CD14-positive monocyte (primary cell): ENCODE data around the gene PTCH2. TPM values are rescaled to one million over a fixed set of nuclear protein-coding genes. Genes with fewer than 3 reads are reported as not detected.
A peak's percentile ranks its signal among the peaks of the same experiment; 100 is the strongest.

Experiments
- DNase-seq, 3 donors: peaks; one replicate each; pipeline ENCODE4 v3.0.0-alpha.2; 2011 to 2022
- H2AFZ ChIP-seq: 2 replicates; pipeline ENCODE4 v1.6.0; 2012; ENCODE audit warnings: mild to moderate bottlenecking, low read depth, low read length, inconsistent platforms; ENCODE audit not compliant: insufficient read depth, poor library complexity, severe bottlenecking
- H3K27ac ChIP-seq, 2 donors: 1 replicate in 1 of 2; 2 replicates in 1 of 2; pipeline ENCODE4 v1.5.1; 2012 to 2013; ENCODE audit warnings: low read length in 2 of 2, control low read depth in 1 of 2, inconsistent platforms in 1 of 2, low read depth in 1 of 2, mild to moderate bottlenecking in 1 of 2
- H3K27me3 ChIP-seq, 2 donors: one replicate each; pipeline versions ENCODE4 v1.6.0 to v1.6.1; 2011 to 2013; ENCODE audit warnings: low read length in 2 of 2; ENCODE audit not compliant: control insufficient read depth in 2 of 2, insufficient read depth in 2 of 2
- H3K36me3 ChIP-seq, 2 donors: replicated peaks in 1 of 2; 1 replicate in 1 of 2; 2 replicates in 1 of 2; pipeline versions ENCODE4 v1.5.1 to v1.6.1; 2012 to 2013; ENCODE audit warnings: low read length in 2 of 2, control low read depth in 1 of 2, inconsistent platforms in 1 of 2, mild to moderate bottlenecking in 1 of 2; ENCODE audit not compliant: insufficient read depth in 2 of 2, control insufficient read depth in 1 of 2
- H3K4me1 ChIP-seq, 2 donors: 1 replicate in 1 of 2; 2 replicates in 1 of 2; pipeline versions ENCODE4 v1.5.1 to v1.6.1; 2012 to 2013; ENCODE audit warnings: low read length in 2 of 2, control low read depth in 1 of 2, inconsistent platforms in 1 of 2, mild to moderate bottlenecking in 1 of 2, moderate library complexity in 1 of 2; ENCODE audit not compliant: insufficient read depth in 2 of 2, control insufficient read depth in 1 of 2
- H3K4me2 ChIP-seq: replicated peaks from 2 replicates; pipeline ENCODE3; 2012; ENCODE audit warnings: low read length, moderate library complexity, mild to moderate bottlenecking; ENCODE audit not compliant: poor library complexity, severe bottlenecking; ENCODE audit errors: extremely low read depth
- H3K4me3 ChIP-seq, 3 experiments: fragments of 200-600 bp in 1 of 3; sonication (generic) in 1 of 3; replicated peaks in 1 of 3; 1 replicate in 2 of 3; 2 replicates in 1 of 3; pipeline ENCODE4 v1.5.1; 2011 to 2013; ENCODE audit warnings: low read length in 3 of 3, mild to moderate bottlenecking in 3 of 3, control low read depth in 2 of 3, low read depth in 2 of 3, inconsistent platforms in 1 of 3, moderate library complexity in 1 of 3
- H3K79me2 ChIP-seq: 2 replicates; pipeline ENCODE4 v1.6.0; 2012; ENCODE audit warnings: mild to moderate bottlenecking, control low read depth, inconsistent platforms, low read length, moderate library complexity; ENCODE audit not compliant: insufficient read depth
- H3K9ac ChIP-seq: 2 replicates; pipeline ENCODE4 v1.6.0; 2017; ENCODE audit warnings: low read length, mild to moderate bottlenecking; ENCODE audit not compliant: insufficient read depth, poor library complexity, severe bottlenecking
- H3K9me3 ChIP-seq, 2 donors: replicated peaks in 1 of 2; 1 replicate in 1 of 2; 2 replicates in 1 of 2; pipeline versions ENCODE4 v1.5.1 to v1.6.1; 2012 to 2013; ENCODE audit warnings: low read length in 2 of 2, control low read depth in 1 of 2; ENCODE audit not compliant: control insufficient read depth in 1 of 2, insufficient read depth in 1 of 2
- H4K20me1 ChIP-seq: 2 replicates; pipeline ENCODE4 v1.6.0; 2012; ENCODE audit warnings: mild to moderate bottlenecking, low read length, control low read depth, moderate library complexity; ENCODE audit not compliant: insufficient read depth
- H3K27ac Mint-ChIP-seq, 7 donors: one replicate each; pipeline ENCODE4 v1.8.0; 2020; ENCODE audit warnings: mild to moderate bottlenecking in 7 of 7, mixed read lengths in 7 of 7, moderate library complexity in 6 of 7, inconsistent platforms in 2 of 7
- H3K27me3 Mint-ChIP-seq, 3 donors: one replicate each; pipeline ENCODE4 v1.8.0; 2021 to 2022; ENCODE audit warnings: low read depth in 3 of 3, mild to moderate bottlenecking in 3 of 3, mixed read lengths in 3 of 3, moderate library complexity in 3 of 3, inconsistent platforms in 1 of 3
- H3K36me3 Mint-ChIP-seq, 2 donors: one replicate each; pipeline ENCODE4 v1.8.0; 2020; ENCODE audit warnings: mixed read lengths in 2 of 2, inconsistent platforms in 1 of 2, mild to moderate bottlenecking in 1 of 2
- H3K4me1 Mint-ChIP-seq: one replicate; pipeline ENCODE4 v1.8.0; 2020; ENCODE audit warnings: mild to moderate bottlenecking, mixed read lengths
- H3K4me3 Mint-ChIP-seq, 2 donors: one replicate each; pipeline ENCODE4 v1.8.0; 2020; ENCODE audit warnings: mild to moderate bottlenecking in 2 of 2, mixed read lengths in 2 of 2, moderate library complexity in 1 of 2
- H3K9me3 Mint-ChIP-seq, 7 donors: one replicate each; pipeline ENCODE4 v1.8.0; 2020 to 2022; ENCODE audit warnings: mixed read lengths in 7 of 7, mild to moderate bottlenecking in 6 of 7, moderate library complexity in 6 of 7, inconsistent platforms in 2 of 7
- CTCF ChIP-seq: fragments of 200-600 bp; IDR thresholded peaks from one replicate; pipeline ENCODE4 v1.8.0; 2022; ENCODE audit warnings: antibody characterized with exemption, mild to moderate bottlenecking
- WGBS: methylation state at CpG from one replicate; pipeline ENCODE4 v1.1.5; 2013; ENCODE audit warnings: missing lambda C conversion rate; ENCODE audit not compliant: insufficient coverage; 5-methylcytosine and 5-hydroxymethylcytosine counted together
- intact Hi-C, 2 donors: fragments of 100-400 bp; cut with micrococcal nuclease; formaldehyde crosslinking; loops; one replicate each; pipeline versions ENCODE4 v1.15.0 to v1.15.1; 2023
- polyA plus RNA-seq, 3 donors: library from polyadenylated mRNA; depleted of rRNA in 1 of 3; unstranded in 2 of 3; stranded (reverse) in 1 of 3; fragments of 300-500 nt in 2 of 3; fragments of >200 nt in 1 of 3; fragmentation: Illumina TruSeq in 2 of 3; gene quantifications; 1 replicate in 2 of 3; 2 replicates in 1 of 3; pipeline ENCODE4 v1.2.3, GENCODE V29; 2012 to 2021

The PTCH2 gene
- polyA plus RNA-seq, 3 donors = 0.18 to 0.71 (median 0.22) TPM

- no peak overlapping the region for H3K27ac ChIP-seq
- peaks cover 0 to 6% of the 10 kb centered on the region in 2 donors for H3K36me3 ChIP-seq
- intact Hi-C loops = loop anchor here (5.0 to 10.0 kb wide), 2 partner anchors 41 to 229 kb away; partner anchors contain the start of genes HECTD3 (in 1 of the 2) and UROD (in 1 of the 2)
- no peaks in the 10 kb centered on the region for H3K9me3 ChIP-seq
- peak; percentile 100 for TF ChIP-seq CTCF
- WGBS = 1% methylated on average over 44 of the region's 49 CpGs
- peaks cover 26% of the 10 kb centered on the region for H3K4me1 Mint-ChIP-seq
- H3K27ac Mint-ChIP-seq = peak overlapping the region in 4 of 7 donors; percentile 31 to 85 (median 64)
- peaks cover 7 to 14% (median 12%) of the 10 kb centered on the region in 3 donors for H3K27me3 Mint-ChIP-seq
- H3K36me3 Mint-ChIP-seq = peaks cover 8 to 12% of the 10 kb centered on the region in 2 donors
- peak overlapping the region in 2 of 3 experiments; percentile 41 to 74 for H3K4me3 ChIP-seq
- H3K9ac ChIP-seq = peak overlapping the region; percentile 58
- peaks cover 0 to 3% of the 10 kb centered on the region in 2 donors for H3K27me3 ChIP-seq
- peak; percentile 60 to 70 (median 70) for DNase-seq
- peaks cover 0 to 2% (median 0%) of the 10 kb centered on the region in 7 donors for H3K9me3 Mint-ChIP-seq
- H3K4me1 ChIP-seq = peaks cover 23 to 24% of the 10 kb centered on the region in 2 donors
- no peaks in the 10 kb centered on the region for H3K79me2 ChIP-seq
- H2AFZ ChIP-seq = peak overlapping the region; percentile 91
- H4K20me1 ChIP-seq = peaks cover under 1% of the 10 kb centered on the region
- peak overlapping the region; percentile 83 for H3K4me2 ChIP-seq
- peak overlapping the region; percentile 72 to 92 for H3K4me3 Mint-ChIP-seq
These were observed 56.8 kb downstream of the PTCH2 start for GRCh38 chr1:44786138-44786840.

GRCh38 chr1:44785501-44786137, 57.4 kb downstream of the PTCH2 start:
- WGBS = 11% methylated on average over 6 of the region's 11 CpGs
- H3K9ac ChIP-seq = no peak overlapping the region

More at GRCh38 chr1:44785501-44786137, 57.4 kb downstream of the PTCH2 start:
- Mint-ChIP-seq H3K36me3 (peaks cover 15 to 18% of the 10 kb centered on the region in 2 donors), H3K9me3 (peaks cover 0 to 2% (median 0%) of the 10 kb centered on the region in 7 donors), H3K27ac (peak overlapping the region in 3 of 7 donors; percentile 30 to 45 (median 31)), H3K4me3 (peak overlapping the region; percentile 72 to 92), H3K4me1 (peaks cover 26% of the 10 kb centered on the region), H3K27me3 (peaks cover 7 to 15% (median 12%) of the 10 kb centered on the region in 3 donors)
- Histone ChIP-seq H3K79me2 (no peaks in the 10 kb centered on the region), H3K4me3 (peak overlapping the region in 2 of 3 experiments; percentile 41 to 74), H2AFZ (peak overlapping the region; percentile 91), H3K27me3 (peaks cover 0 to 3% of the 10 kb centered on the region in 2 donors), H4K20me1 (peaks cover 8% of the 10 kb centered on the region), H3K4me1 (peaks cover 23 to 24% of the 10 kb centered on the region in 2 donors), H3K9me3 (no peaks in the 10 kb centered on the region), H3K36me3 (peaks cover 0 to 12% of the 10 kb centered on the region in 2 donors), H3K4me2 (peak overlapping the region; percentile 83), H3K27ac (no peak overlapping the region)
- intact Hi-C loops = loop anchor here (5.0 to 10.0 kb wide), 2 partner anchors 42 to 229 kb away; partner anchors contain the start of genes HECTD3 (in 1 of the 2) and UROD (in 1 of the 2)
- no peak for TF ChIP-seq CTCF
- DNase-seq = no peak
